RKO (cell line): ENCODE results near the gene CBLB.

Source experiments
- DNase-seq: peaks from one replicate; pipeline ENCODE4 v3.0.0-alpha.2; 2016; ENCODE audit warnings: low spot score

The CBLB gene

GRCh38 chr3:105845488-105845887, 23.3 kb downstream of the CBLB start:
- DNase-seq = no peak

GRCh38 chr3:105844704-105845103, 24.1 kb downstream of the CBLB start:
- no peak for DNase-seq

GRCh38 chr3:105843994-105844393, 24.8 kb downstream of the CBLB start:
- no peak for DNase-seq

- DNase-seq = no peak
Measured at GRCh38 chr3:105842943-105843342, 25.9 kb downstream of the CBLB start.

- DNase-seq = no peak
Measured at GRCh38 chr3:105842449-105842848, 26.4 kb downstream of the CBLB start.

- DNase-seq = no peak
Measured at GRCh38 chr3:105837947-105838346, 30.9 kb downstream of the CBLB start.

GRCh38 chr3:105837143-105837740, 31.6 kb downstream of the CBLB start:
- no peak for DNase-seq

- peak; percentile 60 for DNase-seq
Measured at GRCh38 chr3:105836533-105836932, 32.3 kb downstream of the CBLB start.

GRCh38 chr3:105835606-105836005, 33.2 kb downstream of the CBLB start:
- no peak for DNase-seq

- no peak for DNase-seq
Measured at GRCh38 chr3:105834768-105835167, 34.0 kb downstream of the CBLB start.

GRCh38 chr3:105832644-105833043, 36.2 kb downstream of the CBLB start:
- DNase-seq = no peak

- no peak for DNase-seq
Measured at GRCh38 chr3:105830836-105831235, 38.0 kb downstream of the CBLB start.

GRCh38 chr3:105829871-105830622, 38.8 kb downstream of the CBLB start:
- DNase-seq = peak; percentile 58

- DNase-seq = no peak
Measured at GRCh38 chr3:105829229-105829628, 39.6 kb downstream of the CBLB start.

- DNase-seq = no peak
Measured at GRCh38 chr3:105828703-105829102, 40.1 kb downstream of the CBLB start.

GRCh38 chr3:105827959-105828358, 40.9 kb downstream of the CBLB start:
- peak; percentile 91 for DNase-seq

GRCh38 chr3:105826778-105827634, 41.8 kb downstream of the CBLB start:
- DNase-seq = no peak

- no peak for DNase-seq
Measured at GRCh38 chr3:105824129-105824528, 44.7 kb downstream of the CBLB start.

GRCh38 chr3:105823149-105823867, 45.5 kb downstream of the CBLB start:
- DNase-seq = peak; percentile 75

- DNase-seq = no peak
Measured at GRCh38 chr3:105822171-105823123, 46.4 kb downstream of the CBLB start.

- no peak for DNase-seq
Measured at GRCh38 chr3:105821433-105821832, 47.4 kb downstream of the CBLB start.
